ENCODE results near the gene TNFRSF8.
"Not testable (repeated sequence)": the region's sequence is repeated elsewhere in the genome, so short reads cannot be mapped to it uniquely, and the experiment has no call there.

Gene TNFRSF8

DNA sequence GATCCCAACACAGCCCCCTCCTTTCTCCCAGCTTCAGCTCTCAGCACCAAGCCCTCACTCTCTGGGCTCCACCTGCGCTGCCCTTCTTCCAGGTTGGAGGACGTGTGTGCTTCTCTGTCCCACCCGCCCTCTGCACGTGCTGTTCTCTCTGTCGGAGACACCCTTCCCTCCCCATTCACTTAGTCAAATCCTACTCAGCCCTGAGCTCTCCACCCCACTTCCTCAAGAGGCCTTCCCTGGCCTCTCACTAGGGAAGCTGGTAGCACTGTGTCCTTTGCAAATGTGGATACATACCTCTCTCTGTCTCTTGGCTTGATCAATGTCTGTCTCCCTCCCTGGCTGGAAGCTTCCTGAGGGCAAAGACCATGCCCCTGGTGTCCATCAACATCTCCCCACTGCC lies 43.0 kb downstream of the TNFRSF8 start:
- DNase-seq (ENCODE audit: low read depth) = no peak
- TF ChIP-seq, protein P1, sequence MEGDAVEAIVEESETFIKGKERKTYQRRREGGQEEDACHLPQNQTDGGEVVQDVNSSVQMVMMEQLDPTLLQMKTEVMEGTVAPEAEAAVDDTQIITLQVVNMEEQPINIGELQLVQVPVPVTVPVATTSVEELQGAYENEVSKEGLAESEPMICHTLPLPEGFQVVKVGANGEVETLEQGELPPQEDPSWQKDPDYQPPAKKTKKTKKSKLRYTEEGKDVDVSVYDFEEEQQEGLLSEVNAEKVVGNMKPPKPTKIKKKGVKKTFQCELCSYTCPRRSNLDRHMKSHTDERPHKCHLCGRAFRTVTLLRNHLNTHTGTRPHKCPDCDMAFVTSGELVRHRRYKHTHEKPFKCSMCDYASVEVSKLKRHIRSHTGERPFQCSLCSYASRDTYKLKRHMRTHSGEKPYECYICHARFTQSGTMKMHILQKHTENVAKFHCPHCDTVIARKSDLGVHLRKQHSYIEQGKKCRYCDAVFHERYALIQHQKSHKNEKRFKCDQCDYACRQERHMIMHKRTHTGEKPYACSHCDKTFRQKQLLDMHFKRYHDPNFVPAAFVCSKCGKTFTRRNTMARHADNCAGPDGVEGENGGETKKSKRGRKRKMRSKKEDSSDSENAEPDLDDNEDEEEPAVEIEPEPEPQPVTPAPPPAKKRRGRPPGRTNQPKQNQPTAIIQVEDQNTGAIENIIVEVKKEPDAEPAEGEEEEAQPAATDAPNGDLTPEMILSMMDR (IDR thresholded peaks at IDR 0.05; ENCODE audit: low read depth, low read length, missing control alignments) = no peak

DNA sequence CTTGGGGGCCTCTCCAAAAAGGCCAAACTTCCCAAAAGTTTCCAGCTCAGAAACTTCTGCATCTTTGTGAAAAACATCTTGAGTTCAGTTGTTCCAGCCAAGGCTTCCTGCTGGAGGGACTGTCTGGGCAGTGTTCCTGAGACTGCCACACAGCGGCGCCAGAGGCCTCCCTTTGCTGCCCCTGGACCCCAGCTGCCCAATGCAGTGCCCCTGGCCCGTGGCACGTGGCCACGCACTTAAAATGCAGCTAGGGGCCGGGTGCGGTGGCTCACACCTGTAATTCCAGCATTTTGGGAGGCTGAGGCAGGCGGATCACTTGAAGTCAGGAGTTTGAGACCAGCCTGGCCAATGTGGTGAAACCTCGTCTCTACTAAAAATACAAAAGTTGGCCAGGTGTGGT lies 43.8 kb downstream of the TNFRSF8 start:
- TF ChIP-seq, protein P1 (IDR thresholded peaks at IDR 0.05; ENCODE audit: low read depth, low read length, missing control alignments) = peak; percentile 25
- not testable (repeated sequence) for DNase-seq (ENCODE audit: low read depth)

More for the DNA sequence above, 43.0 kb downstream of the TNFRSF8 start:
- H3K4me3 ChIP-seq (ENCODE audit: low read depth, low read length) = no peak overlapping the region

DNA sequence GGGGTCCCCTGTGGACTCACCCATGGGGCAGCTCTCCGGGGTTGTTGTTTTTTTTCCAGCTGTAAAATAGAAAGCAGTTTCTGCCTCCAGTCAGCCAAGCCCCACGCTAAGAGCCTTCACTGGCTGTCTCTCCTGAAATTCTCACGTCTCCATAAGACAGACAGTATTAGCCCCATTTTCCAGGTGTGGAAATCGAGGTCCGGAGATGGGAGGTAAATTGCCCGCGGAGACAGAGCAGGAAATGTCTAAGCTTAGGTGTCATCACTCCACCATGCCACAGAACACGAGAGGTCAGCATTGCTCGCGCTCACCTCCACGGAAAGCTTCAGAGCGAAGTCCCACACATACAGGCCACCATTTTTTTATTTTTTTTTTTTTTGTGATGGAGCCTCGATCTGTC lies 44.6 kb downstream of the TNFRSF8 start:
- DNase-seq (ENCODE audit: low read depth) = no peak
- TF ChIP-seq, protein P1 (IDR thresholded peaks at IDR 0.05; ENCODE audit: low read depth, low read length, missing control alignments) = no peak
- no peak overlapping the region for H3K4me3 ChIP-seq (ENCODE audit: low read depth, low read length)

More for the DNA sequence above, 43.8 kb downstream of the TNFRSF8 start:
- not testable (repeated sequence) for H3K4me3 ChIP-seq (ENCODE audit: low read depth, low read length)

DNA sequence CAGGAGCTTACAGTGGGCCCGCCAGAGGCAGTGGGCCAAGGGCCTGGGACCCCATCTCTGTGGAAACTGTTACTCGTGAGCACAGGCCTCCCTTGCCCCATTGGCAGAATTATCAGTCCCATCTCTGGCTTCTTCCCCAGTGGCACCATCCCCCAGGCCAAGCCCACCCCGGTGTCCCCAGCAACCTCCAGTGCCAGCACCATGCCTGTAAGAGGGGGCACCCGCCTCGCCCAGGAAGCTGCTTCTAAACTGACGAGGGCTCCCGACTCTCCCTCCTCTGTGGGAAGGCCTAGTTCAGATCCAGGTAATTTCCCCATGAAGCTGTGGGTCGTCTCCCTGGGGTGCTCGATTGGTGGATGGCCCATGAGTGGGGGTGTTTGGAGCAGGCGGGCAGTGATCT lies 46.8 kb downstream of the TNFRSF8 start:
- TF ChIP-seq, protein P1 (IDR thresholded peaks at IDR 0.05; ENCODE audit: low read depth, low read length, missing control alignments) = no peak
- DNase-seq (ENCODE audit: low read depth) = no peak
- no peak overlapping the region for H3K4me3 ChIP-seq (ENCODE audit: low read depth, low read length)

DNA sequence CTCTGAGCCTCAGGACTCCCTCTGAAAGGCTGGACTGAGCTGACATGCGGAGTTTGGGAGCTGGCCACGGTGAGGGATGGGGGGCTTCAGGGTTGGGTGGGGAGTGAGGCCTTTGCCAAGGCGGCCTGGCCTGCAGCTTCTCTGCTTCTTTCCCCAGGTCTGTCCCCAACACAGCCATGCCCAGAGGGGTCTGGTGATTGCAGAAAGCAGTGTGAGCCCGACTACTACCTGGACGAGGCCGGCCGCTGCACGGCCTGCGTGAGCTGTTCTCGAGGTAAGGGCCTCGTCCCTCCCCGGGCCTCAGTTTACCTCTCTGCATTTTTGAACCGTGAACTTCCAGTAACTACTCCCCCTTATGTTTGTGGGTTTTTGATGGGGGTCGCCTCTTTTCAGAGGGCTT lies 48.6 kb downstream of the TNFRSF8 start:
- TF ChIP-seq, protein P1 (IDR thresholded peaks at IDR 0.05; ENCODE audit: low read depth, low read length, missing control alignments) = no peak
- no peak overlapping the region for H3K4me3 ChIP-seq (ENCODE audit: low read depth, low read length)
- DNase-seq (ENCODE audit: low read depth) = no peak

DNA sequence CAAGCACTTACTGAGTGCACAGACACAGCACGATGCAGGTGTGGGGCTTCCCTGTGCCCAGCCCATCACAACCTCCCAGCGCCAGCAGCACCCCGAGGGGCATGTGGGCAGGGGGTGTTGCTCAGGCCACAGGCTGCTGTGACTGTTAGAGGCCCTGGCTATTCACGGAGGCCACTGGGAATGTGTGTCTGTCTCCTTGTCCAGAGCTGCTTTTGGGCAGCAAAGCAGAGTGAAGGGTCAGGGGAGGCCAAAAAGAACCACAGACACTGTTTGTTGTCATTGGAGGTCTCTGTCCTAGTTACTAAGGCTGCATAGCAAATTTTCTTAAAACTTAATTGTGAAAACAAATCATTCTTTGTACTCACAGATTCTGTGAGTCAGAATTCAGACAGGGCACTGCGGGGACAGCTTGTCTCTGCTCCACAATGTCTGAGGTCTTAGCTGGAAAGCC lies 49.6 kb downstream of the TNFRSF8 start:
- H3K4me3 ChIP-seq (ENCODE audit: low read depth, low read length) = no peak overlapping the region
- no peak for DNase-seq (ENCODE audit: low read depth)
- TF ChIP-seq, protein P1 (IDR thresholded peaks at IDR 0.05; ENCODE audit: low read depth, low read length, missing control alignments) = no peak

Measured in GM12864 (cell line).